Hair follicle dermal papilla cell (primary cell): Measurements from ENCODE around the gene ZNF74. TPM values are rescaled to one million over a fixed set of nuclear protein-coding genes. Genes with fewer than 3 reads are reported as not detected.

Experiments
- small RNA-seq: library from RNA; depleted of rRNA; stranded (forward); fragments of <200 nt; gene quantifications from one replicate; pipeline ENCODE3, GENCODE V24; 2012
- total RNA-seq: library from RNA; depleted of rRNA; stranded (reverse); fragments of >200 nt; gene quantifications from 2 replicates; pipeline ENCODE4 v1.2.3, GENCODE V29; 2012

ZNF74 gene
- 7.9 and 9.2 TPM in 2 replicates for total RNA-seq

GRCh38 chr22:20393705-20394476, at the start of gene ZNF74:
Gene ZNF74, plus strand, starts transcription at chr22:20394151. Its CDS starts 478 bp downstream, at chr22:20394629.

GRCh38 chr22:20437613-20438426, 43.9 kb downstream of the ZNF74 start, which contains the start of gene SCARF2:
Gene SCARF2, minus strand, starts transcription at chr22:20437825. Its CDS starts 71 bp downstream, at chr22:20437754.

Small RNA genes within 50 kb of the gene (small RNA-seq; reads per million reads assigned to genes)
- gene RNU6-225P, result not detected

Other genes starting within 250 kb of the ZNF74 start
- gene CCDC188, start 243.1 kb upstream of the ZNF74 start, total RNA-seq, result 1.5 and 1.6 TPM in 2 replicates
- gene RTN4R, start 125.8 kb upstream of the ZNF74 start, total RNA-seq, result 0.16 TPM in 1 of 2 replicates, not detected in the other
- 45.4 and 58.2 TPM in 2 replicates for gene DGCR6L, start 74.1 kb upstream of the ZNF74 start, total RNA-seq
- 38.5 and 40.1 TPM in 2 replicates for gene SCARF2, start 43.7 kb downstream of the ZNF74 start, total RNA-seq
- gene KLHL22, start 101.6 kb downstream of the ZNF74 start, total RNA-seq, result 55.0 and 61.0 TPM in 2 replicates
- 64.4 and 68.8 TPM in 2 replicates for gene MED15, start 113.5 kb downstream of the ZNF74 start, total RNA-seq